GM23248 (cell line): Measurements from ENCODE around the gene EEF1G. TPM values are rescaled to one million over a fixed set of nuclear protein-coding genes. Genes with fewer than 3 reads are reported as not detected.

Source experiments
- DNase-seq: peaks from one replicate; pipeline ENCODE4 v3.0.0-alpha.2; 2015
- H2AFZ ChIP-seq: fragments of 200-600 bp; sonication (generic); 2 replicates; pipeline ENCODE4 v1.6.1; 2016; ENCODE audit warnings: antibody characterized with exemption
- H3F3A ChIP-seq: fragments of 200-600 bp; sonication (generic); 2 replicates; pipeline ENCODE4 v1.6.1; 2016; ENCODE audit warnings: mild to moderate bottlenecking, antibody characterized with exemption, mixed run types; ENCODE audit not compliant: insufficient read depth
- H3K27ac ChIP-seq: fragments of 200-600 bp; sonication (generic); 2 replicates; pipeline ENCODE4 v1.5.1; 2016; ENCODE audit warnings: mild to moderate bottlenecking
- H3K27me3 ChIP-seq: fragments of 200-600 bp; sonication (generic); replicated peaks from 2 replicates; pipeline ENCODE4 v1.6.1; 2016; ENCODE audit warnings: mild to moderate bottlenecking; ENCODE audit not compliant: insufficient read depth
- H3K36me3 ChIP-seq: fragments of 200-600 bp; sonication (generic); 2 replicates; pipeline ENCODE4 v1.6.1; 2016; ENCODE audit warnings: low read depth, mild to moderate bottlenecking
- H3K4me1 ChIP-seq: fragments of 200-600 bp; sonication (generic); 2 replicates; pipeline ENCODE4 v1.6.1; 2016; ENCODE audit warnings: mild to moderate bottlenecking; ENCODE audit not compliant: insufficient read depth
- H3K4me2 ChIP-seq: fragments of 200-600 bp; sonication (generic); one replicate; pipeline ENCODE4 v1.6.1; 2016; ENCODE audit warnings: mild to moderate bottlenecking; ENCODE audit not compliant: unreplicated experiment
- H3K4me3 ChIP-seq: fragments of 200-600 bp; sonication (generic); 2 replicates; pipeline ENCODE4 v1.5.1; 2016; ENCODE audit warnings: mild to moderate bottlenecking
- H3K79me2 ChIP-seq: fragments of 200-600 bp; sonication (generic); 2 replicates; pipeline ENCODE4 v1.6.1; 2016; ENCODE audit warnings: mild to moderate bottlenecking; ENCODE audit not compliant: insufficient read depth
- H3K9ac ChIP-seq: fragments of 200-600 bp; sonication (generic); 2 replicates; pipeline ENCODE4 v1.6.1; 2016; ENCODE audit warnings: mild to moderate bottlenecking
- H3K9me2 ChIP-seq: fragments of 200-600 bp; sonication (generic); 2 replicates; pipeline ENCODE4 v1.6.1; 2016; ENCODE audit warnings: mixed run types, mild to moderate bottlenecking, moderate library complexity; ENCODE audit not compliant: insufficient read depth
- H3K9me3 ChIP-seq: fragments of 200-600 bp; sonication (generic); one replicate; pipeline ENCODE4 v1.6.1; 2017; ENCODE audit warnings: low read depth
- H4K20me1 ChIP-seq: fragments of 200-600 bp; sonication (generic); 2 replicates; pipeline ENCODE4 v1.6.0; 2016; ENCODE audit not compliant: insufficient read depth
- EZH2 ChIP-seq: fragments of 200-600 bp; sonication (generic); IDR thresholded peaks from 2 replicates; pipeline ENCODE4 v1.6.1; 2018; ENCODE audit warnings: antibody characterized with exemption, mild to moderate bottlenecking; ENCODE audit not compliant: insufficient read depth, poor library complexity, severe bottlenecking
- EZH2phosphoT487 ChIP-seq: fragments of 200-600 bp; sonication (generic); IDR thresholded peaks from 2 replicates; pipeline ENCODE4 v1.6.1; 2018; ENCODE audit warnings: antibody characterized with exemption, moderate library complexity, mild to moderate bottlenecking, low read depth; ENCODE audit not compliant: insufficient read depth
- WGBS, 2 experiments: methylation state at CpG; one replicate each; pipeline ENCODE4 v1.1.6; 2015 to 2017; ENCODE audit warnings: low lambda C conversion rate in 2 of 2, low coverage in 1 of 2; ENCODE audit errors: missing lambda C conversion rate in 2 of 2; 5-methylcytosine and 5-hydroxymethylcytosine counted together
- in situ Hi-C: fragments of 300-500 bp; cut with MboI; formaldehyde crosslinking; loops from 2 replicates; pipeline ENCODE4 v1.15.0; 2020
- polyA plus RNA-seq: library from polyadenylated mRNA; unstranded; fragments of >200 nt; fragmentation: Nextera tagmentation; extraction: Ambion mirVana; gene quantifications from 2 replicates; pipeline ENCODE4 v1.2.1, GENCODE V29; 2016
- total RNA-seq: library from RNA; depleted of rRNA; stranded (reverse); fragments of >200 nt; shearing (Covaris generic); gene quantifications from 2 replicates; pipeline ENCODE4 v1.2.3, GENCODE V29; 2014

Gene EEF1G
- total and polyA plus RNA-seq, 2 experiments from 2014 or later: 533 to 1,677 TPM

GRCh38 chr11:62559204-62559603 lies 14.5 kb downstream of the EEF1G start:
- Histone ChIP-seq H3K4me3 (no peak overlapping the region), H3K9me3 (no peaks in the 10 kb centered on the region), H3K9ac (no peak overlapping the region), H3K9me2 (no peaks in the 10 kb centered on the region), H3K4me1 (peaks cover 55% of the 10 kb centered on the region), H3K79me2 (peaks cover 64% of the 10 kb centered on the region), H4K20me1 (no peaks in the 10 kb centered on the region; the same call in 1 of the 2 replicates), H2AFZ (no peak overlapping the region), H3K36me3 (peaks cover 35% of the 10 kb centered on the region), H3K27ac (peak overlapping the region; percentile 25; the same call in 1 of the 2 replicates), H3K4me2 (no peak overlapping the region), H3K27me3 (no peaks in the 10 kb centered on the region), H3F3A (peaks cover 78% of the 10 kb centered on the region)
- TF ChIP-seq EZH2 (no peak), EZH2phosphoT487 (no peak)
- WGBS, 2 experiments: 78 to 83% methylated on average over 8 of the region's 8 CpGs
- in situ Hi-C loops: loop anchor here (10.0 kb wide), 1 partner anchor 164 kb away; no protein-coding TSS in a partner anchor
- no peak for DNase-seq

- peaks cover 31% of the 10 kb centered on the region for H3K36me3 ChIP-seq
- peaks cover 58% of the 10 kb centered on the region for H3K4me1 ChIP-seq
- in situ Hi-C loops: loop anchor here (10.0 kb wide), 1 partner anchor 164 kb away; no protein-coding TSS in a partner anchor
These were observed 15.0 kb downstream of the EEF1G start for GRCh38 chr11:62558669-62559068.

DNA sequence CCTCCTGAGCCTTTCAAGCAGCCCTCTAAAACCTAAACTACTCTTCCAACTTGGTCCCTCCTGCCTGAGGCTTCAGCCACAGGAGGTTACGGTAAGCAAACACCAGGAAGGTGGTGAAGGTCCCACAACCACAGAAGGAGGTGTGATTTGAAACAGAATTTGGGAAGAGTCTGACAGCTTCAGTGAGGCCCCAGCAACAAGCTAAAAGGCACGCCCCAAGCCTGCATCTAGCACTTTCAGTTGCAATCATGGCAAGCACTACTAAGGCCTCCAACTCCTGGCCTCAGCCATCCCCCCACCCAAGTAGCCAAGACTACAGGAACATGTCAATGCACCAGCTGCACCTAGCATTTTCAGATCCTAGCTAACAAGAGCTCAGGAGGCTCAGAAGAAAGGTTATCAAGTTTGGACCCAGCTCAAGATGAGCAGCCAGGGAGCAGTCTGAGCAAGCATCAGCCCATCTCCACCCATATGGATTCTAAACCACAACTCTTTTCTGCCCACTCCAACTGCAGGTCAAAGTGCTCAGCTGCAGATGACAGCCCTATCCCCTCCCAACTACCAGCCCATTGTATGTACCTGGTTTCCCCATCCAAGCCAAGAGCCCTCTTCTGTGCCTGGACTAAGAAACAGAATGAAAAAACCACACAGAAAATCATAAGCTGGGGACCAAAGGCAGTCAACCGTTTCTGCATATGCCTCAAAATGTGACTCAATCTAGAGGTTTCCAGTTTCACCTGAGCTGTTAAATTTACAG lies 16.6 kb downstream of the EEF1G start:
- no peak for TF ChIP-seq EZH2
- no peak for TF ChIP-seq EZH2phosphoT487
- H3K36me3 ChIP-seq: peaks cover 18% of the 10 kb centered on the region
- WGBS, 2 experiments: 18 to 26% methylated on average over 3 of the region's 3 CpGs

More at GRCh38 chr11:62558669-62559068, 15.0 kb downstream of the EEF1G start:
- Histone ChIP-seq H3F3A (peaks cover 77% of the 10 kb centered on the region), H2AFZ (no peak overlapping the region), H4K20me1 (no peaks in the 10 kb centered on the region; the same call in 1 of the 2 replicates), H3K27me3 (no peaks in the 10 kb centered on the region), H3K9ac (no peak overlapping the region), H3K9me2 (no peaks in the 10 kb centered on the region), H3K79me2 (peaks cover 60% of the 10 kb centered on the region), H3K4me2 (no peak overlapping the region), H3K4me3 (no peak overlapping the region), H3K9me3 (no peaks in the 10 kb centered on the region), H3K27ac (peak overlapping the region; percentile 25; the same call in 1 of the 2 replicates)
- WGBS, 2 experiments: 75 to 90% methylated on average over 9 of the region's 9 CpGs
- no peak for TF ChIP-seq EZH2phosphoT487
- no peak for TF ChIP-seq EZH2
- DNase-seq: no peak

DNA sequence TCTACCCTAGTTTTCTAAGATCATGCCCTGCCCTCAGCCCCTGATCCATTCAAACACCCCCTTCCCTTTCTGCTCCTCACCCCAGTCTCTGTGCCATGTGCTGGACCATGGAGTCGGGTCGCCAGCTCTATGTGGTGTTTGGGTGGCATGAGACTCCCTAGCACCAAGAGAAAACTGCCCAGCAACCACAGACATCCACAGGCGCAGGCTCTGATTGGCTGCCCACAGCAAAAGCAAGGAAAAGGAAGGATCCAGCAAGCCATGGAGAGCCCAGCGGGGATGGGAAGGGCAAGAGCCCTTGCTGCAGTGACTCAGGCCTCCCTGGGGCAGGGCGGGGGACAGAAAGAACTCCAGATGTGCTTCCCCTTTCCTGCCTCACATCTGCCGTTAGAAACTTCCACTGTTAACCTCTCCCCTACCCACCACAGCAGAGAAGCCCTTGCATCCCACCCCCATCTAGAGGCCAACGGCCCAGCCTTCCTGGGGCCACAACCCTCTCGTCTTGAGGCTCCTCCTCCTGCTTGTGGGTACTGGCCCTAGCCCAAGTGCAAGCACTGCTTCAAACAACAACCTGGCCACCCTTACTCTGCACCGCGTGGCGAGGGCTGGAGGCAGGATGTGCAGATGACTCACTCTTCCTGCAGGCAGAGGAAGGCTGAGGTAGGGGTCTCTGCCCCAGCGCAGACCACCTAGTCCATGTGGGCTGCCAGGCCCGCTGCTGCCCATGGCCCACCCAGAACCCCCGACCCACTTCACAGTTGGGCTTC lies 17.4 kb downstream of the EEF1G start:
- Histone ChIP-seq H3K9me2 (no peaks in the 10 kb centered on the region), H4K20me1 (no peaks in the 10 kb centered on the region), H3F3A (peaks cover 74% of the 10 kb centered on the region), H3K4me3 (peak overlapping the region; percentile 35), H3K9ac (peak overlapping the region; percentile 69), H3K4me2 (peak overlapping the region; percentile 82), H3K36me3 (peaks cover 15% of the 10 kb centered on the region), H3K27me3 (no peaks in the 10 kb centered on the region), H3K79me2 (peaks cover 52% of the 10 kb centered on the region), H3K27ac (peak overlapping the region; percentile 90), H3K9me3 (no peaks in the 10 kb centered on the region), H3K4me1 (peaks cover 61% of the 10 kb centered on the region), H2AFZ (no peak overlapping the region)
- in situ Hi-C loops: loop anchor here (10.0 kb wide), 1 partner anchor 161 kb away; no protein-coding TSS in a partner anchor
- 1 to 2% methylated on average over 14 of the region's 14 CpGs for WGBS, 2 experiments
- no peak for TF ChIP-seq EZH2phosphoT487
- TF ChIP-seq EZH2: no peak
- peak; percentile 99 for DNase-seq

More for the DNA sequence above, 16.6 kb downstream of the EEF1G start:
- no peaks in the 10 kb centered on the region for H3K27me3 ChIP-seq
- in situ Hi-C loops: loop anchor here (10.0 kb wide), 1 partner anchor 162 kb away; no protein-coding TSS in a partner anchor
- H3K9ac ChIP-seq: peak overlapping the region; percentile 69
- no peak overlapping the region for H2AFZ ChIP-seq
- H3K4me3 ChIP-seq: peak overlapping the region; percentile 35
- H3K27ac ChIP-seq: peak overlapping the region; percentile 90
- peak overlapping the region; percentile 82 for H3K4me2 ChIP-seq
- H4K20me1 ChIP-seq: no peaks in the 10 kb centered on the region
- no peaks in the 10 kb centered on the region for H3K9me3 ChIP-seq
- H3K9me2 ChIP-seq: no peaks in the 10 kb centered on the region
- peaks cover 45% of the 10 kb centered on the region for H3K79me2 ChIP-seq
- peak; percentile 36 for DNase-seq
- peaks cover 59% of the 10 kb centered on the region for H3K4me1 ChIP-seq
- H3F3A ChIP-seq: peaks cover 74% of the 10 kb centered on the region
